GM12878 (cell line): ENCODE data around the gene EMP3. TPM values are rescaled to one million over a fixed set of nuclear protein-coding genes. Genes with fewer than 3 reads are reported as not detected.

Source experiments
- BACH1 ChIP-seq: fragments of 450-650 bp; IDR thresholded peaks from 2 replicates; pipeline ENCODE4 v1.6.1; 2017; ENCODE audit warnings: mild to moderate bottlenecking, borderline replicate concordance
- BHLHE40 ChIP-seq, 2 experiments: fragments of 450-650 bp in 1 of 2; IDR thresholded peaks; 2 replicates each; pipeline ENCODE4 v1.6.1; 2011 to 2017; ENCODE audit warnings: low read depth in 2 of 2, borderline replicate concordance in 1 of 2, improper control_type of control experiment in 1 of 2, low read length in 1 of 2, mild to moderate bottlenecking in 1 of 2
- BMI1 ChIP-seq: fragments of 450-650 bp; IDR thresholded peaks from 2 replicates; pipeline ENCODE4 v1.6.1; 2016; ENCODE audit warnings: mild to moderate bottlenecking, moderate library complexity, borderline replicate concordance
- EED ChIP-seq: sonication (generic); IDR thresholded peaks from 2 replicates; pipeline ENCODE4 v1.6.1; 2016; ENCODE audit warnings: antibody characterized with exemption, low read depth
- EZH2 ChIP-seq: IDR thresholded peaks from 2 replicates; pipeline ENCODE4 v1.6.1; 2012; ENCODE audit warnings: low read depth, mild to moderate bottlenecking, control low read depth, inconsistent platforms, low read length, borderline replicate concordance; ENCODE audit not compliant: control insufficient read depth
- IRF4 ChIP-seq: IDR thresholded peaks from 2 replicates; pipeline ENCODE4 v1.6.1; 2011; ENCODE audit warnings: low read depth, low read length
- MYC ChIP-seq: IDR thresholded peaks from 2 replicates; pipeline ENCODE4 v1.6.1; 2011; ENCODE audit warnings: mild to moderate bottlenecking, low read length, moderate library complexity, inconsistent platforms; ENCODE audit not compliant: insufficient read depth, insufficient replicate concordance, insufficient read length, severe bottlenecking
- NR2C1 ChIP-seq: fragments of 450-650 bp; IDR thresholded peaks from 2 replicates; pipeline ENCODE4 v1.6.1; 2017; ENCODE audit warnings: antibody characterized with exemption, mild to moderate bottlenecking, moderate library complexity
- NR2F1 ChIP-seq: fragments of 450-650 bp; conservative IDR thresholded peaks from 2 replicates; pipeline ENCODE4 v1.6.1; 2017; ENCODE audit warnings: mild to moderate bottlenecking
- RFX5 ChIP-seq: IDR thresholded peaks from 2 replicates; pipeline ENCODE4 v1.6.1; 2011; ENCODE audit warnings: low read depth, low read length, improper control_type of control experiment
- SIN3A ChIP-seq: IDR thresholded peaks from 2 replicates; pipeline ENCODE4 v1.6.1; 2012; ENCODE audit warnings: low read depth, low read length, improper control_type of control experiment
- SMAD1 ChIP-seq: fragments of 450-650 bp; IDR thresholded peaks from 2 replicates; pipeline ENCODE4 v1.6.1; 2018; ENCODE audit warnings: mild to moderate bottlenecking, low read depth; ENCODE audit not compliant: partially characterized antibody
- SMARCA5 ChIP-seq: fragments of 450-650 bp; IDR thresholded peaks from 2 replicates; pipeline ENCODE4 v1.6.1; 2017; ENCODE audit warnings: mild to moderate bottlenecking
- YY1 ChIP-seq: IDR thresholded peaks from 2 replicates; pipeline ENCODE4 v1.6.1; 2011; ENCODE audit warnings: low read depth, mild to moderate bottlenecking, low read length
- ZNF274 ChIP-seq: IDR thresholded peaks from one replicate; pipeline ENCODE4 v1.8.0; 2011; ENCODE audit not compliant: insufficient read length, insufficient read depth
- polyA plus RNA-seq, 11 experiments: library from polyadenylated mRNA; depleted of rRNA in 4 of 11; unstranded in 6 of 11; stranded (reverse) in 5 of 11; fragments of >200 nt; fragmentation: Nextera tagmentation in 4 of 11; fragmentation: Illumina TruSeq in 1 of 11; extraction: Ambion mirVana in 4 of 11; extraction: Trizol in 1 of 11; gene quantifications; 1 replicate in 1 of 11; 2 replicates in 10 of 11; pipeline versions ENCODE4 v1.2.1 to v1.2.3, GENCODE V29; 2011 to 2016; ENCODE audit warnings: inconsistent platforms in 2 of 11, missing spikeins in 2 of 11, low read depth in 1 of 11
- total RNA-seq, 4 experiments: library from RNA; depleted of rRNA in 3 of 4; stranded (reverse); fragments of >200 nt in 3 of 4; fragmentation: Illumina TruSeq in 1 of 4; extraction: Trizol in 1 of 4; gene quantifications; 2 replicates each; pipeline versions ENCODE4 v1.2.1 to v1.2.3, GENCODE V29; 2013 to 2021
- TF ChIP-seq, protein P1 (sequence below): IDR thresholded peaks from 2 replicates; pipeline ENCODE4 v1.6.1; 2012; ENCODE audit warnings: low read depth, low read length, improper control_type of control experiment
- TF ChIP-seq, protein P2 (sequence below): fragments of 450-650 bp; IDR thresholded peaks from 2 replicates; pipeline ENCODE4 v1.6.1; 2017; ENCODE audit warnings: mild to moderate bottlenecking, low read depth, inconsistent platforms; ENCODE audit not compliant: poor library complexity, severe bottlenecking
- TF ChIP-seq, protein P3 (sequence below): IDR thresholded peaks from 2 replicates; pipeline ENCODE4 v1.6.1; 2012; ENCODE audit warnings: low read length, inconsistent platforms
- TF ChIP-seq, protein P4 (sequence below): fragments of 450-650 bp; IDR thresholded peaks from 2 replicates; pipeline ENCODE4 v1.6.1; 2017; ENCODE audit warnings: low read depth, mild to moderate bottlenecking, moderate library complexity
- TF ChIP-seq, protein P5 (sequence below): fragments of 450-650 bp; IDR thresholded peaks from 2 replicates; pipeline ENCODE4 v1.6.1; 2017; ENCODE audit warnings: borderline replicate concordance

Gene EMP3
- total and polyA plus RNA-seq, 10 of the 15 experiments (the other 5 are each of a cell fraction or from before 2014, with no cell fraction given), result 53.2 to 224 (median 134) TPM

DNA sequence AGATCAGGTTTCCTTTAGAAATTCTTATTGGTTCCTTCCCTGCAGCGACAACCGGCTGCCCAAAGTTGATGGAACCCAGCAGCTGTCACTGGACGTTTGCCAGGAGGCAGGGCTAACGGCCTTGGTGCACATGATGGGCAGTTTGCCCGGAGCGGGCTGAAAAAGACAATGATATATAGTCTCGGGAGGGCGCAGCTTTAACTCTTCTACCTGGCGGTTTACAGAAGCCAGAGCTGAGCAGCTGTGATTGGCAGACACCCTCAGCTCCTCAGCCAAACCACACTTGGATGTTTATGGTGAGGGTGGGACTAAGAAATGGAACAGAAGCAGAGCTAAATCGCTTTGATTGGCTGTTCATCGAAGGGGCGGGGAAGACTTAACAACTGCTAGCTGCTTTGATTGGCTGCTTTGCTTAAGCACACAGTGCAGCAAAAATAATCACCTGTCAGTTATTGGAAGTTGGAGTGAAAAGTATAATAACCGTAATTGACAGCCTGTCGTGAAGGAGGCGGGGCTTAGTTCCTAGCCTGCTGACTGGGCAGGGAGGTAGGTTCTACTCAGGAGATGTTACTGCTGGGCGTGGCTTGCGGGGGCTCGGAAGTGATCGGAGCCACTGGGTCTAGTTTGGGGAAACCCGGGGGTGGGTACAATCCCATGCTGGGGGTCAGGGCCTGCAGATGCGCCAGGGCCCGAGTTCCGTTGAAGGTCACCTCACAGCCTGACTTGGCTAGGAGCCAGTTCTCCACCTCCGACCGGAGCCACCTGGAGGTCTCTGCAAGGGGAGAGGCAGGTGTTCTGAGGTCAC lies 7.5 kb downstream of the EMP3 start (continued):
- TF ChIP-seq SMAD1 (peak; percentile 96), YY1 (no peak), SIN3A (peak; percentile 29; the same call in 1 of the 2 replicates), SMARCA5 (no peak), BACH1 (peak; percentile 44; the same call in 1 of the 2 replicates), MYC (no peak), NR2F1 (peak; percentile 76; the same call in 1 of the 2 replicates), EZH2 (no peak), BMI1 (no peak), IRF4 (no peak), NR2C1 (no peak), BHLHE40 (IDR thresholded peaks at IDR 0.05; ENCODE audit: borderline replicate concordance in 1 of 2, low read depth in 2 of 2, low read length in 1 of 2) (peak; percentile 31 to 52; a peak in 1 of 4 replicates), EED (no peak; the same call in 1 of the 2 replicates), ZNF274 (no peak), RFX5 (peak; percentile 84)
- TF ChIP-seq, protein P1, sequence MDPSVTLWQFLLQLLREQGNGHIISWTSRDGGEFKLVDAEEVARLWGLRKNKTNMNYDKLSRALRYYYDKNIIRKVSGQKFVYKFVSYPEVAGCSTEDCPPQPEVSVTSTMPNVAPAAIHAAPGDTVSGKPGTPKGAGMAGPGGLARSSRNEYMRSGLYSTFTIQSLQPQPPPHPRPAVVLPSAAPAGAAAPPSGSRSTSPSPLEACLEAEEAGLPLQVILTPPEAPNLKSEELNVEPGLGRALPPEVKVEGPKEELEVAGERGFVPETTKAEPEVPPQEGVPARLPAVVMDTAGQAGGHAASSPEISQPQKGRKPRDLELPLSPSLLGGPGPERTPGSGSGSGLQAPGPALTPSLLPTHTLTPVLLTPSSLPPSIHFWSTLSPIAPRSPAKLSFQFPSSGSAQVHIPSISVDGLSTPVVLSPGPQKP, result no peak
- TF ChIP-seq, protein P2, sequence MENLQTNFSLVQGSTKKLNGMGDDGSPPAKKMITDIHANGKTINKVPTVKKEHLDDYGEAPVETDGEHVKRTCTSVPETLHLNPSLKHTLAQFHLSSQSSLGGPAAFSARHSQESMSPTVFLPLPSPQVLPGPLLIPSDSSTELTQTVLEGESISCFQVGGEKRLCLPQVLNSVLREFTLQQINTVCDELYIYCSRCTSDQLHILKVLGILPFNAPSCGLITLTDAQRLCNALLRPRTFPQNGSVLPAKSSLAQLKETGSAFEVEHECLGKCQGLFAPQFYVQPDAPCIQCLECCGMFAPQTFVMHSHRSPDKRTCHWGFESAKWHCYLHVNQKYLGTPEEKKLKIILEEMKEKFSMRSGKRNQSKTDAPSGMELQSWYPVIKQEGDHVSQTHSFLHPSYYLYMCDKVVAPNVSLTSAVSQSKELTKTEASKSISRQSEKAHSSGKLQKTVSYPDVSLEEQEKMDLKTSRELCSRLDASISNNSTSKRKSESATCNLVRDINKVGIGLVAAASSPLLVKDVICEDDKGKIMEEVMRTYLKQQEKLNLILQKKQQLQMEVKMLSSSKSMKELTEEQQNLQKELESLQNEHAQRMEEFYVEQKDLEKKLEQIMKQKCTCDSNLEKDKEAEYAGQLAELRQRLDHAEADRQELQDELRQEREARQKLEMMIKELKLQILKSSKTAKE, result no peak
- TF ChIP-seq, protein P3, sequence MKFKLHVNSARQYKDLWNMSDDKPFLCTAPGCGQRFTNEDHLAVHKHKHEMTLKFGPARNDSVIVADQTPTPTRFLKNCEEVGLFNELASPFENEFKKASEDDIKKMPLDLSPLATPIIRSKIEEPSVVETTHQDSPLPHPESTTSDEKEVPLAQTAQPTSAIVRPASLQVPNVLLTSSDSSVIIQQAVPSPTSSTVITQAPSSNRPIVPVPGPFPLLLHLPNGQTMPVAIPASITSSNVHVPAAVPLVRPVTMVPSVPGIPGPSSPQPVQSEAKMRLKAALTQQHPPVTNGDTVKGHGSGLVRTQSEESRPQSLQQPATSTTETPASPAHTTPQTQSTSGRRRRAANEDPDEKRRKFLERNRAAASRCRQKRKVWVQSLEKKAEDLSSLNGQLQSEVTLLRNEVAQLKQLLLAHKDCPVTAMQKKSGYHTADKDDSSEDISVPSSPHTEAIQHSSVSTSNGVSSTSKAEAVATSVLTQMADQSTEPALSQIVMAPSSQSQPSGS, result no peak
- TF ChIP-seq, protein P4, sequence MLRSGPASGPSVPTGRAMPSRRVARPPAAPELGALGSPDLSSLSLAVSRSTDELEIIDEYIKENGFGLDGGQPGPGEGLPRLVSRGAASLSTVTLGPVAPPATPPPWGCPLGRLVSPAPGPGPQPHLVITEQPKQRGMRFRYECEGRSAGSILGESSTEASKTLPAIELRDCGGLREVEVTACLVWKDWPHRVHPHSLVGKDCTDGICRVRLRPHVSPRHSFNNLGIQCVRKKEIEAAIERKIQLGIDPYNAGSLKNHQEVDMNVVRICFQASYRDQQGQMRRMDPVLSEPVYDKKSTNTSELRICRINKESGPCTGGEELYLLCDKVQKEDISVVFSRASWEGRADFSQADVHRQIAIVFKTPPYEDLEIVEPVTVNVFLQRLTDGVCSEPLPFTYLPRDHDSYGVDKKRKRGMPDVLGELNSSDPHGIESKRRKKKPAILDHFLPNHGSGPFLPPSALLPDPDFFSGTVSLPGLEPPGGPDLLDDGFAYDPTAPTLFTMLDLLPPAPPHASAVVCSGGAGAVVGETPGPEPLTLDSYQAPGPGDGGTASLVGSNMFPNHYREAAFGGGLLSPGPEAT, result peak; percentile 65; the same call in 1 of the 2 replicates
- TF ChIP-seq, protein P5, sequence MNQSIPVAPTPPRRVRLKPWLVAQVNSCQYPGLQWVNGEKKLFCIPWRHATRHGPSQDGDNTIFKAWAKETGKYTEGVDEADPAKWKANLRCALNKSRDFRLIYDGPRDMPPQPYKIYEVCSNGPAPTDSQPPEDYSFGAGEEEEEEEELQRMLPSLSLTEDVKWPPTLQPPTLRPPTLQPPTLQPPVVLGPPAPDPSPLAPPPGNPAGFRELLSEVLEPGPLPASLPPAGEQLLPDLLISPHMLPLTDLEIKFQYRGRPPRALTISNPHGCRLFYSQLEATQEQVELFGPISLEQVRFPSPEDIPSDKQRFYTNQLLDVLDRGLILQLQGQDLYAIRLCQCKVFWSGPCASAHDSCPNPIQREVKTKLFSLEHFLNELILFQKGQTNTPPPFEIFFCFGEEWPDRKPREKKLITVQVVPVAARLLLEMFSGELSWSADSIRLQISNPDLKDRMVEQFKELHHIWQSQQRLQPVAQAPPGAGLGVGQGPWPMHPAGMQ, result no peak
